Stimulated activated CD4-positive, alpha-beta T cell treated with anti-CD3 and anti-CD28 coated beads, Interleukin-4, amount 100 ng/mL, for 4 hours (primary cell): ENCODE results near the gene TMEM11.
"Not testable (repeated sequence)": the region's sequence is repeated elsewhere in the genome, so short reads cannot be mapped to it uniquely, and the experiment has no call there.

ENCODE experiments used
- DNase-seq, 2 experiments: peaks; one replicate each; pipeline ENCODE4 v3.0.0-alpha.2; 2020

TMEM11 gene

DNA sequence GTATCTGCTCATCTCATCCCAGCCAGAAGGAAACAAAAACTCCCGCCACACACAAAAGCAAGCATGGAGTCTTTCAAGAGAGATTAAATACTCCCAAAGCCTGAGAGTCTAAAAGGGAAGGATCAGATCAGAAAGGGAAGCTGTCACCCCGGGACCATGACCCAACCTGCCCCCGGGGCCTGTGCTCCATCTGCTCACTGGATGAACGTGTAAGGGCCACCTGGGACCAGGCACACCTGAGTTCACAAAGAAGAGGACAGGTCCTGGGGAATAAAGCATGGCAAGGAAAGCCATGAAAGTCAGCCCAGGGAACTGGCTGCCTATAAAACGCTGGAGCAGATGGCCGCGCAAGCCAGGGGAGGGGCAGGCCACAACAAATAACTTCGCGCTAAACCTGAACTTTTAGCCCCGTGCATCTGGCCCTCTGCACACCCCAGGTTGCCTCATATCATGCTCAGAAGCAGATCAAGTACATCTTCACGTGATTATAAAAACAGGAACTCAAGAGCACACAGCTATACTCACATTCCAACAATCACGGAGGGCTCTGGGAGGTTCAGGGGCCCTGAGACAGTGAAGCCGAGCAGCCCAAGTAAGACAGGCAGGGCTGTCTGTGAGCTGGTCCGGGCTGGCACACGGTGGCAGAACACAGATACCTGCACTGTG is 3.4 kb downstream of the TMEM11 start:
- DNase-seq, result no peak

DNA sequence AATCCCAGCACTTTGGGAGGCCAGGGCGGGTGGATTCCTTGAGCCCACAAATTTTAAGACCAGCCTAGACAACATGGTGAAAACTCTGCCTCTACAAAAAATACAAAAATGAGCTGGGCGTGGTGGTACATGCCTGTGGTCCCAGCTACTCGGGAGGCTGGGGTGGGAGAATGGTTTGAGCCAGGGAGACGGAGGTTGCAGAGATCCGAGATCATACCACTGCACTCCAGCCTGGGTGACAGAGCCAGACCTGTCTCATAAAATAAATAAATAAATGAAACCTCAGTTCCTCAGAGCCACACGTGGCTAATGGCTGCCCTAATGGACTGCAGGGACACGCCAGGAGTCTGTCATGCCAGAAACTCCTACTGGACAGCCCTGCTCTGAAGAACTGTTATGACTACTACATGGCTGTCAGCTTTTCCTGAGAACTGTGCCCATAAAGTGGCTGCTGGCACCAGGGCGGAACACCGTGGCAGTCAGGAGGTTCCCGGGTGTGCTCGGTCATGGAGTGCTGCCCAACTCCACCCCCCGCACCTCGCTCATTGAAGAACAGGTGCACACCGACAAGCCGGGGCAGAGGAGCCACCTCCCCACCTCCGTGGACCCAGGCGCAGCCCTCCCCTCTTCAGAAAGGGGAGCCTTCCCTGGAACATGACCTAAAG is 4.3 kb downstream of the TMEM11 start:
- no peak for DNase-seq

DNA sequence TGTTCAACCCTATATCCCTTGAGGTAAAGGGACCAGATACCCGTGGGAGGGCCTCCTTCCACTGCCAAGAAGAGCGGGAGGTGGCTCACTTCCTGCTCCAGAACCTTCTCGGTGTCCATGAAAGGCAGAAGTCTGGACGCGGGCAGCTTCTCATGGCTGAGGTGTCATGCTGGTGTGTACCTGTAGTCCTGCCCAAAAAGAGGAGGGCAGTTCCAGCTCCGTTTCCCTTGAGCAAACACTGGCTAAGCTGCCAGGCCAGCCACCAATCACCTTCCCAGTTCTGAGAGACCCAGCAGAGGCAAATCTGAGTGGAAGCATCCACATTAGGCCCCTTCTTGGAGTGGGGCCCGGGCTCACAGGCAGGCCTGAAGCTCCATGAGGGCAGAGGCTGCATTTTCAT is 5.6 kb downstream of the TMEM11 start:
- no peak for DNase-seq

DNA sequence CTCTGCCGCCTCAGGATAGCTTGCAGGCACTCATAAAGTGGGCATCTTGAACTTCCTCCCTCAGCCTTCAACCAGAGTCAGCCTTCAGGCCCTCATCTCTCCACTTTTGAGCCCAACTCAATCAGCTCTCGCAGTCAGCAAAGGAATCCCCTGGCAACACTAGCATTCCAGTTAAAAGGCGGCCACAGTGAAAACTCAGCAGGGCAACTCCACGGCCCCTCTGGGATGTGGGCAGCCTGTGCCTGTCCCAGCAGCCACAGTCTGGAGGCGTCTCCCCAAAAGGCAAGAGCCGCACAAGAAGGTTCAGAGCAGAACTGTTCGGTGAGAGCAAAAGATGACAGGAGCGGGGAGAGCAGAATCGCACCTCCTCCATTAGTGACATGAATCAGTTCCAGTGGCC is 9.0 kb downstream of the TMEM11 start:
- DNase-seq, result no peak

DNA sequence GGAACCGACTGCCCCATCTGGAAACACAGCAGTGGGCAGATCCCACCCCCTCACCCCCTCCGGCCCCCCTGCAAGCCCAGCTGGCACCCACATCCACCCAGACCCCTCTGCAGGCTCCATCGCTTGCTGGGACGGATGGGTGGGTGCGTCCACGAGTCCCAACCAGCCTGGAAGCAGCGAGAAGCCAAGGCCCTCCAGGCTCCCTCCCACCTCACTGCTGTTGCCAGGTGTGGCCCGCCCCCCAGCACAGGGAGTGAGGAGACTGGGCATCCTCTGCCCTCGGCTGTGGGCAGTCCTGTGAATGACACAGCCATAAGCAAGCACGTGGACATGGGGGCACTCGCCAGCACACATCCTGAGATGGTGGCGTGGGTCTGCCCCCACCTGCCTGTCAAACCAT is 11.4 kb downstream of the TMEM11 start:
- no peak for DNase-seq

DNA sequence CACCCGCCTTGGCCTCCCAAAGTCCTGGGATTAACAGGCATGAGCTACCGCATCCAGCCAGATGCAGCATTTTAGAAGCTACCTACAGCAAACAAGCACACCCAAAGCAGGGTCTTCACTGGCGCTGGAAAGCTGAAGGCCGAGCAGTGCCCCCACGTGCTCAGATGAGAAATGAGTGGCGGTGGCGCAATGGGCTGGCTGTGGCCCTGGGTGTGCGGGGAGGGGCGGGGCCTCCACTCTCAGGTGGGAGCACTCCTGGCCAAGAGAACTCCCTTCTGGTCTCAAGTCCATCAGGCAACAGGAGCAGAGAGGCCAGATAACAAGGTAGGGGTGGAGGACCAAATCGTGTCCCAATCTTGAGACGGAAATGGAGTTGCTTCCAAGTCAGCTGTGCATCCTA is 12.1 kb downstream of the TMEM11 start:
- DNase-seq, result no peak

DNA sequence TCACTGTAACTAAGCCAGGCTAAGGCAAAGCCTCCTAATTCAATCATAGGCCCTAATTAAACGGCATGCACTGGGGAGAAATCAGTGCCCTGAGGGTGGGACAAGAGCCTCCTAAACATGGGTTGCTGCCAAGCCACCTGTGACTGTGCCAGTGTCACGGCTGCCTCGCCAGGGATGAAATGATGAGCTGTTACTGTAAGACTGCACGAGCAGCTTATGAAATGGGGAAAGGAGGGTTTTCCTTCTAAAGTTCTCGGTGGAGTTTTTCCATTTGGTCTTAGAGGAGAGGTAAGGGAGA is 12.7 kb downstream of the TMEM11 start:
- DNase-seq, result no peak

DNA sequence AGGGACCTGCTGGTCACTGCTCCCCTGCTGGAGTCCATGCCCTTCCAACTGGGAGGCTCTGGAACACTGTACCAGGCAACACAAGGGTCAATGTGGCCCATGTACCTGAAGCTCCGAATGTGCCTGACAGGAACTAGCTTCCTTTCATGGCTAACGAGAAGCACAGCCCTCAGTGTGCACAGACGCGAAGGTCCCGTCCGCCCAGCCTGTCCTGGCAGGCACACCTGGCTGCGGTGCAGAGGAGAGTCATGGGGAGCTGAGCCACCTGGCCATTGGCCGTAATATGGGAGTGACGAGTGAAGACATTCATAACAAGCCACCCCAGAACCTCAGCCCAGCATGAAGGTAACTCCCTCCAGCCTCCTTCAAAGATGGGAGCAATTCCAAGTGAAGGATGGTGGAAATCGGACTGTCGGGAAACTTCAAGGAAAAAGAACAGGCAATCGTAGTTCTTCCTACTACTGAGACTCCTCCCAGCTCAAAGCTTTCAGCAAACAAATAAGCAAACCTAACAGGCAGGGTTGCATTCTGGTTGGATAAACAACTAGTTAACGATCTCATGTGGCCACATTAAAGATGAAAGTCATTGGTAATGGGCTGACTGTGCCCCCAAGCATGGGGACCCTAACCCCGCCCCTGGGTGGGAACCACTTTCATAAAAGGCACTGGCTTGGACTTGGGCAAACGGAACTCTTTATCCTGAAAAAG is 13.2 kb downstream of the TMEM11 start:
- DNase-seq, result no peak

DNA sequence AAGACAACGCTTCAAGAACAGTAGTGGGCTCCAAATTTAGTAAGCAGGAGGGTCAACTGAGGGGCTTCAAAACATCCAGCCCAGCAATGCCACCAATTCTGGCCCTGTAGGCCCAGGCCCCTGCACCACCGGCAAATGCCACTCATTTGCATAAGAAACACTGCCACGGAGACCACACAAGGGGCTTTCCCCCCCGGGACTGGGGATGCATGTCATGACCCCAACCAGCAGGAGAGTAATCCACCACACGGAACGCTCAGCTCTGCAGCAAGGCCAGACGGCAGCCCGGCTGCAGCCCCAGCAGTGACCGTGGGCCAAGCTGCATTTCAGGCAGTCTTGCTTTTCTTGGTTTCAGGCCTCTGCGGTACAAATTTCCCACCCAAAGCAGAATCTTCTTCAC is 14.1 kb downstream of the TMEM11 start:
- no peak for DNase-seq

DNA sequence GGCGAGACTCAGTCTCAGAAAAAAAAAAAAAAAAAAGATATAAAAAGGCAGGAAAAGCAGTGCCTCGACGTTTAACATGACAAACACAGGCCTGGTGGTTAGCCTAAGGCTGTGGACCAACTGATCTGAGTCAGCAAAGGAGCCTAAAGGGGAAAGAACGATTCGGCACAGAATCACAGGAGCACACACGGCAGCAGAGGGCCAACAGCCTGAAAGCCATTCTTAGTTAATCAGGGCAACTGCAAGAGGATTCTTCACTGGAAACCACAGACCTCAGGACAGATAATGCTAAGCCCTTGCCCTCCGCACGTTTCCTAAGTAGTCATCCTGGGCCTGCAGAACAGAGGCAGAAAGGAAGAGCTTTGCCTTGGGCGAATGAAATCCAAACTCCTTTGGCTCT is 14.7 kb downstream of the TMEM11 start:
- DNase-seq, result no peak

DNA sequence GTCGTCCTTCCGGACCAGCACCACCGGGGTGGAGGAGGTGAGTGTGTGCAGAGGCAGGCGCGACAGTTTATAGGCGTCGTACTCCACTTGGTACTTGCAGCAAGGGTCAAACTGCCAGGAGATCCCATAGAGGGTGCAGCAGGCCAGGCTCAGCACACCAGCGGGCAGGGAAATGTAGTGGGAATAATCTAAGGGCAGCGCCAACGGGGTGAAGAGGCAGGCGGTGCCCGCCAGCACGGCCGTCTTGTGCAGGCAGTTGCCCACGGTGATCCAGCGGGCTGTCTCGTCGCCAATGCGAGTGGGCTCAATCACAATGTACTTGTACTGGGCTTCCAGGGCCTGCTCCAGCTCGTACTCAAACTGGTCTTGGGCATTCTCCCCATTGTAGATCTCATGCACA is 15.6 kb downstream of the TMEM11 start:
- DNase-seq, result no peak

DNA sequence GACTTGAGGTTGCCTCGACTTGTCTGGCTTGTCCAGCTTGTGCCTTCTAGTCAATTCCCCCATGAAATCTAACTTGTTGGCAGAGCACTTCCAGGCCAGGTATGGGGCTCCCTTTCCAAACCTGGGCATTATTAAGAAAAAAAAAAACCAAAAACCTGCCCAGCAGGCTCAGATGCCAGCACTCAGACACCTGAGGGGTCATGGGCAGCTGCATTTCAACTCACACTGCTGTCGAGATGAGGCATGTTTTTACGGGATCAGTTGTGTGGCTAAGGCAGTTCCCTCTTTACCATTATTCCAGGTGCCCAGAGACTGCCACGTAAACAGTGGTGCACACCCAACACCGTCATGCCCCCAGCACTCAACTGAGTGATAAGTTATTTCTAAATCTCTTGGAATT is 17.8 kb downstream of the TMEM11 start:
- no peak for DNase-seq

DNA sequence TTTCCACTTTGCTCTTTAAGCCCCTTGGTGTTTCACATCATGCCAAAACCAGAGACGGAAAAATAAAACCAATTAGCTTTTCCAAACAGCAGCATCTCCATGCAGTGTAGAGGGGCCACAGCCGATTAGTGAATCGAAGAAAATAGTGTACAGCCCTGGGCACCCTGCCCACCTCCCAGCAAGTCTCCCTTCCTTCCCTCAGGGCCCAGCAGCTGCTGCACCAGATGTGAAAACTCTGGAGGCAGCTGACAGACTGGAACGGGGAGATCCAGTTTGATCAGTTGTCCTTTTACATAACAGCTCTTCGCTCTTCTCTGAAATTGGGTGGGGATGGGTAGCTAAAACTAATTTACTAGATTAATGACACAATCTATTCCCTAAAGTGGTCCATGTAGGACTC is 19.3 kb downstream of the TMEM11 start:
- DNase-seq, result no peak

DNA sequence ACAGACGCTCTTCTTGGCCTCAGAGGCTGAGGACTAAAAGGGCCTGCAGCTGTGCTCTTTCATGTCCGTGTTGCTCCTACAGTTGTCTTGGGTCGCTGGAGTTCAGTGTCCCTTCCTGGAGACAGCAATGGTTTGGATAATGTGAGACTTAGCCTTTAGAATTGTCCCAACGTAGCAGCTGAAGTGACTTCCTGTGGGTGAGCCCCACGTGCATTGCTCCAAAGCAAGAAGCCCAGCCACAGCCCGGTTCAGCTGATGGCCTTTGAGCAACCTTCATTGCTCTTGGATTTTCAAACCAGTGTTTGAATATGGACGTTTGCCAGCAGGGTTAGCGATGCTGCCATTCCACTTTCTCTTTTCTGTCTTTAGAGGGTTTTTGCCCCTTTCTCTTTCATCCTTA is 19.7 kb downstream of the TMEM11 start:
- no peak for DNase-seq

DNA sequence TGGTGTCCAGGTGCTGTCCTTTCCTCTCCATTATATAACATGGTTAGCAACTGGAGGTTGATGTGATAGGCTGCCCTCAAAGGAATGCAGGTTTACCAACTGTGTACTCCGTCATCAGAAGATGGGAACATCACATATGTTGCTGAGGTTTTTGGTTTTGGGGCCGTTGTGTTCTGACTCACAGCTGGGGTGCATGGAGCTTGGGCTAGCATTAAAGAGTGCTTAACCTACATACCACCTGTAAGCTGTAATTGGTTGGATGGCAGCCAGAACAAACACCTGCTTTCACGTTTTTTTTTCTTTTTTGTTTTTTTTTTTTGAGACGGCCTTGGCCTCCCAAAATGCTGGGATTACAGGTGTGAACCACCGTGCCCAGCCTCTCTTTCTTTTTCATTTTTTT is 20.9 kb downstream of the TMEM11 start:
- no peak for DNase-seq

DNA sequence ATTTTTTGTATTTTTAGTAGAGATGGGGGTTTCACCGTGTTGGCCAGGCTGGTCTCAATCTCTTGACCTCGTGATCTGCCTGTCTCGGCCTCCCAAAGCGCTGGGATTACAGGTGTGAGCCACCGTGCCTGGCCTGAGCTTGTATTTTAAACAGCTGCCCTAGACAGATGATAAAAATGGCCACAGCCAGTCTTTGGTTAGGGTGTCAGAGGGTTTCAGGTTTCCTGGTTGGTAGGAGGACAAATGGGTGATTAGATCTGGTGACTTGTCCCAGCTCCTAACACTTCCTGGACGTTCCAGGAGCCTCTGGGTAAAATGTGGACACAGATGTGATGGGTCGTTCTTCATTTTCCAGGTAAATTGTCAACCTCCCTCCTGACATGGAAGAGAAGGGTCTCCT is 21.5 kb downstream of the TMEM11 start:
- DNase-seq, result not testable (repeated sequence)

DNA sequence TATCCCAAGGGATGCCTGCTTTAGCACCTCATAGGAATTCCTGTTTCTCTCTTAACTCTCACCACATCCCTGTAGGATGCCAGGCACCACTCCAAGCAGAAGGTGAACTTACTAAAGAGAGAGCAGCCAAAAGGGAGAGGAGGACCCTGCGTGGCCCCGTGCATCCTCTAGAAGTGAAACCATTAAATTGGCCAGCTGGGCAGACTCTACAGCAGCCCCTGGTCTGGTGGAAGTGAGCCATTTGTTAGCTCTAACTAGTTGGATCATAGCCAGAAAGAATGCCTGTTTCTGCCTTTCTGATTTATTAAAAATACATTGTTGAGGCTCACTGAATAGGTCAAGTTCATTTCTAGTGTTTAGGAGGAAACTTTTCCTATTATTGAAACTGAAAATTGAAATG is 22.3 kb downstream of the TMEM11 start:
- no peak for DNase-seq

DNA sequence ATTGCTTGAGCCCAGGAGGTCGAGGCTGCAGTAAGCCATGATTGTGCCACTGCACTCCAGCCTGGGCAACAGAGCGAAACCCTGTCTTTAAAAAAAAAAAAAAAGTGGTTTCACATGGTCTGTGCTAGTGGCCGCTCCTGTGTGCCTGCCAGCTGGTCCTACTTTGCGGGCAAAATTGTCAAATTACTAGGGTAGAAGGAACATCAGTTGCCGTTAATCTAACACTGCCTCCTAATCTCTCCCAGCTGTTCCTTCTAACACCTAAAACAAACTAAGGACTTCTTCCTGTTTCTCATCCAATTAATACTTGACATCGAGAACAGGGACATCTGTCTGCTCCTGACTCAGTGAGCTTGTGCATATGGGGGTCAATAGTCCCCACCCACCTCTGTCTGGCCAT is 23.9 kb downstream of the TMEM11 start:
- no peak for DNase-seq

DNA sequence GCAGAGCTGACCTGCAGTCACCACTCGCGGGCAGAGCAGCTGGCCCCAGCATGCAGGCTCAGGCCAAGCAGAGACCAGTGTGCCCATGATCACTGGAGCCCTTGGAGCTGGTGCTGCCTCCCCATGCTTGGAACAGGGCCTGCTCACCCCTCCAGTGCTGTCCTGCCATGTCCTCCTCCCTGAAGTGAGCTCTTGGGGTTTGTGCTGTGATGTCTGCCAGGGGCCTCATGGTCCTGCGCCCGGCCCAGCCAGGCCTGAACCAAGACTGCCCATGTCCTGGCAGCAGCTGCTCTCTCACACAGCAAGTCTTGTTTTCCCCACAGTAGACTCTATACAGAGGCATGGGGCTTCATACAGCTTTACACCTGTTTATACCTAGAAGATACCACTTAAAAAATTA is 24.6 kb downstream of the TMEM11 start:
- DNase-seq, result no peak

DNA sequence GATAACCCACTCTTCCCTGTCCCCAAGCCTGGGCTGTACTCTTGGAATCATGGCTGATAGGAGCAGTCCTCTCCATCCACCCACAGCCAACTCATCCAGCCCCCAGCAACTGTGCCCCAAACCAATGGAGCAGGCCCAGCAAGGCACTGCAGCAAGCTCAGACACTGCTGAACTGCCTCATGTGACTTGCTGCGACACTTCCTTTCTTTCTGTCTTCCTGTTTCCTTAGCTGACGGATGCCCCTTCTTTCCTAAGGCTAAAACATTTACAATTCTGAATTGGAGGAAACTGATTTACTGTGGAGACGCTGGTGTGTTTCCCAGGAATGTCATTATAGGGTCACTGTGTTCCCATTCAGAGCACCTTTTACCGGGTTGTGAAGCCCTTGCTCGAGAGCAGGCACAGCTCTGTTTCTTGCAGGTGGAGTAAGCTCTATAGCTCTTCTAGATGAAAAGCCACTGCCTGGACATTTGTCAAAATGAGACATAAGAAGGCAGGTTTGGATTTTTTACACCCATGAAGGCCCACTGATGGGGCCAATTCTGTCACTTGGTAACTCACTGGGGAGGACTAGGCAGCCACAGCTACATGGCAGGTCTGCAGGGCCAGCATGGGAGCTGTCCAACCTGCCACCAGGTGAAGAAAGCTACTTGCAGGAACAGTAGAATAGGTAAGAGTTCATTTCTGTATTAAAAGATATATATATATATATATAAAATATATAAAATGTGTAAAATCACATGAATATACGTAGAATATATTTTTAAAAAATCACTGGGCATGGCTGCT is 27.4 kb downstream of the TMEM11 start:
- DNase-seq, result no peak

DNA sequence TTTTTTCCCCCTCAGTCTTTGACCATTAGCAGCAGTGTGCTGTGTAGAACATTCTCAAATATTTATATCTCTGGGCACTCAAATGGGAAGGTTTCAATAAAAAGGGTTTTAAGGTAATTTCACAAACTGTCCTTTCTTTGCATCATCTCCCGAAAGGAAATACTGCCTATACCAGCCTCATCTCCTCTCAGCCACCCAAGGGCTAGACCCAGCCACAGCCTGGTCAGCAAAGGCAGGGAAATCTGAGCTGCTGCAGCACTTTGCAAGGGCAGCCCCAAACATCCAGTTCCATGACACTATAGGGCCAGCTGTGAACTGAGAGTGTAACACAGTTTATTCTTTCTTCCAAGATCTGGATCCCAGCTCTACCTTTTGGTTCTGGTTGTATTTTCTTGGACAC is 28.9 kb downstream of the TMEM11 start:
- no peak for DNase-seq

DNA sequence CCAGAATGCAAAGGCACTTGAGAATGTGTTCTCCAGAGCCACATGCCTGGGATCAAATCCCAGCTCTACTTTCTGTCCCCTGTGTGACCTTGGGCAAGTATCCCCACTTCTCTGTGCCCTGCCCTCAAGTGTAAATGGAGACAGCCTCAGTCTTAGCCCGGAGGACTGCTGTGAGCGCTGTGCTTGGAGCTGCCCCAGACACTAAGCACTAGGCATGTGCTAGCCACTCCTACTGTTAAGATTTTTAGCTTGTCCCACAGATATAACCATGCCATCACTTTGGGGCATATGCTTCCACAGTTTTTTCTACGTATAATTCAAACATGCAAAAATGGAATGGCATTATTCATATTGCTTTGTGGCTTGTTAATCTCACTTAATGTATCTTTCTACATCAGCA is 29.4 kb downstream of the TMEM11 start:
- DNase-seq, result no peak

DNA sequence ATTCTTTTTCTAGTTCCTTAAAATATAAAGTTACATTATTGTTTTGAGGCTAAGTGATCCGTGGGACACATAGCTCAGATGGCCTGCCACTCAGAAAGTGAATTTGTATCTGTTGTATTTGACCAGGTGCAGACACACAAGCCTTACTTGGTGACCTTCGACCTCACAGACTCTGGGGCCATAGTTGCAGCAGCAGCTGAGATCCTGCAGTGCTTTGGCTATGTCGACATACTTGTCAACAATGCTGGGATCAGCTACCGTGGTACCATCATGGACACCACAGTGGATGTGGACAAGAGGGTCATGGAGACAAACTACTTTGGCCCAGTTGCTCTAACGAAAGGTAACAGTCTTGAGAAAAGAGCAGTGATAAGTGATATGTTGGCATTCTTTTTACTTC is 30.5 kb downstream of the TMEM11 start:
- DNase-seq, result no peak
